Panc1 (cell line): ENCODE data around the gene VSTM1.

Experiments used
- CTCF ChIP-seq: fragments of 450-650 bp; IDR thresholded peaks from 2 replicates; pipeline ENCODE4 v1.5.1; 2017; ENCODE audit warnings: mild to moderate bottlenecking
- POLR2AphosphoS5 ChIP-seq: IDR thresholded peaks from 2 replicates; pipeline ENCODE4 v1.6.1; 2012; ENCODE audit warnings: mild to moderate bottlenecking, low read depth, low read length, moderate library complexity
- REST ChIP-seq, 2 experiments: IDR thresholded peaks; 2 replicates each; pipeline ENCODE4 v1.6.1; 2011 to 2012; ENCODE audit warnings: low read depth in 2 of 2, control low read depth in 1 of 2, low read length in 1 of 2, mild to moderate bottlenecking in 1 of 2, moderate library complexity in 1 of 2; ENCODE audit not compliant: insufficient read depth in 1 of 2

- TF ChIP-seq REST (IDR thresholded peaks at IDR 0.05; ENCODE audit: insufficient read depth in 1 of 2, low read depth in 2 of 2, low read length in 1 of 2) (no peak), CTCF (no peak), POLR2AphosphoS5 (no peak)
These were observed 35.6 kb upstream of the VSTM1 start for GRCh38 chr19:54099190-54099902.
